Measurements from ENCODE around the gene SH3TC1. TPM values are rescaled to one million over a fixed set of nuclear protein-coding genes. Genes with fewer than 3 reads are reported as not detected.

SH3TC1 gene
- total and polyA plus RNA-seq, 2 of the 13 experiments (the other 11 are each of a cell fraction or from before 2014, with no cell fraction given), result 14.9 to 21.8 TPM

GRCh38 chr4:8202108-8203051 is 3.3 kb downstream of the SH3TC1 start (continued):
- peak; percentile 27 for TF ChIP-seq GABPB1 (CRISPR knock-in tag; IDR thresholded peaks at IDR 0.05)
- no peak for TF ChIP-seq HOXA7 (CRISPR knock-in tag; IDR thresholded peaks at IDR 0.05)
- no peak for TF ChIP-seq CREBL2 (CRISPR knock-in tag; IDR thresholded peaks at IDR 0.05; ENCODE audit: borderline replicate concordance)
- TF ChIP-seq GZF1 (CRISPR knock-in tag; IDR thresholded peaks at IDR 0.05), result 0 out of 2 replicates have a peak, but pooled peaks have one; percentile 24
- TF ChIP-seq YEATS4 (CRISPR knock-in tag; IDR thresholded peaks at IDR 0.05; ENCODE audit: borderline replicate concordance), result no peak; the same call in 1 of the 2 replicates
- no peak for TF ChIP-seq ZNF383 (CRISPR knock-in tag; IDR thresholded peaks at IDR 0.05; ENCODE audit: borderline replicate concordance)
- no peak for TF ChIP-seq SP140L (CRISPR knock-in tag; IDR thresholded peaks at IDR 0.05; ENCODE audit: borderline replicate concordance)
- no peak for TF ChIP-seq ZNF275 (CRISPR knock-in tag; IDR thresholded peaks at IDR 0.05; ENCODE audit: borderline replicate concordance)
- TF ChIP-seq IRF2 (CRISPR knock-in tag; IDR thresholded peaks at IDR 0.05), result peak; percentile 68; the same call in 1 of the 2 replicates
- TF ChIP-seq PATZ1 (CRISPR knock-in tag; IDR thresholded peaks at IDR 0.05), result peak; percentile 93
- TF ChIP-seq TBP (CRISPR knock-in tag; IDR thresholded peaks at IDR 0.05), result no peak
- TF ChIP-seq ATM (IDR thresholded peaks at IDR 0.05; ENCODE audit: borderline replicate concordance), result no peak
- TF ChIP-seq ZNF816 (CRISPR knock-in tag; IDR thresholded peaks at IDR 0.05; ENCODE audit: borderline replicate concordance), result no peak
- no peak for TF ChIP-seq ZBTB1 (CRISPR knock-in tag; IDR thresholded peaks at IDR 0.05; ENCODE audit: borderline replicate concordance)
- TF ChIP-seq SKIL (CRISPR knock-in tag; IDR thresholded peaks at IDR 0.05; ENCODE audit: borderline replicate concordance), result no peak
- no peak for TF ChIP-seq FOXK1 (CRISPR knock-in tag; IDR thresholded peaks at IDR 0.05; ENCODE audit: borderline replicate concordance, low read depth)
- 0 out of 2 replicates have a peak, but pooled peaks have one; percentile 1 for TF ChIP-seq MED13 (CRISPR knock-in tag; IDR thresholded peaks at IDR 0.05)
- no peak for TF ChIP-seq REST (IDR thresholded peaks at IDR 0.05; ENCODE audit: borderline replicate concordance in 1 of 2, low read depth in 1 of 2, low read length in 2 of 2)
- TF ChIP-seq PHF21A (CRISPR knock-in tag; IDR thresholded peaks at IDR 0.05), result peak; percentile 67; the same call in 1 of the 2 replicates

Data from HepG2 (cell line).